ENCODE data around the gene GLIS2. TPM values are rescaled to one million over a fixed set of nuclear protein-coding genes. Genes with fewer than 3 reads are reported as not detected.
A peak's percentile ranks its signal among the peaks of the same experiment; 100 is the strongest.

The GLIS2 gene
- total RNA-seq, 1 experiment from 2014 or later, result 23.0 TPM

- DNase-seq (ENCODE audit: low spot score), result no peak
- CTCF ChIA-PET, result interaction anchor here (1.0 to 4.0 kb wide), 6 partner anchors 11 to 43 kb away, joined by 3 to 45 read pairs (median 9); no protein-coding TSS in a partner anchor
- Mint-ChIP-seq H3K9me3 (no peaks in the 10 kb centered on the region), H3K27me3 (ENCODE audit: low read depth) (no peaks in the 10 kb centered on the region), H3K4me1 (peaks cover 25% of the 10 kb centered on the region), H3K36me3 (no peaks in the 10 kb centered on the region), H3K27ac (no peak overlapping the region), H3K4me3 (peak overlapping the region; percentile 43; the same call in 1 of the 2 replicates)
- TF ChIP-seq AR (CRISPR knock-in tag; IDR thresholded peaks at IDR 0.05) (no peak), RORB (CRISPR knock-in tag; IDR thresholded peaks at IDR 0.05) (no peak), ZNF416 (CRISPR knock-in tag; IDR thresholded peaks at IDR 0.05) (no peak), ZNF671 (CRISPR knock-in tag; IDR thresholded peaks at IDR 0.05) (no peak)
- POLR2A ChIA-PET, result interaction anchor here (0.6 to 1.0 kb wide), 2 partner anchors 19 to 108 kb away, joined by 3 to 5 read pairs; partner anchors contain the start of gene PAM16
- no peak for ATAC-seq
Observed at GRCh38 chr16:4370570-4371356, 54.9 kb downstream of the GLIS2 start.

GRCh38 chr16:4371357-4372000 is 55.6 kb downstream of the GLIS2 start, which contains the start of gene VASN:
VASN (plus strand) TSS chr16:4371848; CDS start chr16:4380878, 9,030 bp downstream.
- Mint-ChIP-seq H3K27me3 (ENCODE audit: low read depth) (no peaks in the 10 kb centered on the region), H3K4me3 (peak within 1 kb of the TSS; percentile 83), H3K4me1 (peaks cover 25% of the 10 kb centered on the region), H3K27ac (no peak within 1 kb of the TSS), H3K9me3 (no peaks in the 10 kb centered on the region), H3K36me3 (no peaks in the 10 kb centered on the region)
- no peak for TF ChIP-seq E2F4 (CRISPR knock-in tag; IDR thresholded peaks at IDR 0.05; ENCODE audit: borderline replicate concordance, low read depth)
- TF ChIP-seq SP1 (CRISPR knock-in tag; conservative IDR thresholded peaks at IDR 0.05), result peak; percentile 81
- peak; percentile 60; the same call in 1 of the 2 replicates for TF ChIP-seq USF1 (CRISPR knock-in tag; IDR thresholded peaks at IDR 0.05)
- TF ChIP-seq ZNF416 (CRISPR knock-in tag; IDR thresholded peaks at IDR 0.05), result 0 out of 2 replicates have a peak, but pooled peaks have one; percentile 54
- TF ChIP-seq NFE2L1 (CRISPR knock-in tag; IDR thresholded peaks at IDR 0.05), result no peak
- TF ChIP-seq MYBL2 (CRISPR knock-in tag; IDR thresholded peaks at IDR 0.05), result 0 out of 2 replicates have a peak, but pooled peaks have one; percentile 18
- TF ChIP-seq ZNF219 (CRISPR knock-in tag; IDR thresholded peaks at IDR 0.05; ENCODE audit: borderline replicate concordance), result no peak
- TF ChIP-seq ZMAT4 (CRISPR knock-in tag; IDR thresholded peaks at IDR 0.05), result no peak
- TF ChIP-seq GABPB1 (CRISPR knock-in tag; IDR thresholded peaks at IDR 0.05), result no peak
- peak; percentile 55; the same call in 1 of the 2 replicates for TF ChIP-seq TEAD1 (CRISPR knock-in tag; IDR thresholded peaks at IDR 0.05)
- TF ChIP-seq HMGXB4 (CRISPR knock-in tag; IDR thresholded peaks at IDR 0.05), result no peak
- peak; percentile 49; the same call in 1 of the 2 replicates for TF ChIP-seq E2F5 (CRISPR knock-in tag; IDR thresholded peaks at IDR 0.05)
- peak; percentile 54; the same call in 1 of the 2 replicates for TF ChIP-seq USF2 (CRISPR knock-in tag; IDR thresholded peaks at IDR 0.05)
- DNase-seq (ENCODE audit: low spot score), result peak; percentile 83
- peak; percentile 77 for ATAC-seq
- CTCF ChIA-PET, result interaction anchor here (1.0 to 4.0 kb wide), 5 partner anchors 12 to 44 kb away, joined by 3 to 45 read pairs (median 9); no protein-coding TSS in a partner anchor
- POLR2A ChIA-PET, result interaction anchor here (0.6 to 1.0 kb wide), 2 partner anchors 20 to 107 kb away, joined by 3 to 5 read pairs; partner anchors contain the start of gene PAM16
